HG03139 (cell line): ENCODE results near the gene CRAMP1.
A peak's percentile ranks its signal among the peaks of the same experiment; 100 is the strongest.
"Not testable (repeated sequence)": the region's sequence is repeated elsewhere in the genome, so short reads cannot be mapped to it uniquely, and the experiment has no call there.

Experiments
- ATAC-seq: cut with Tn5 transposase; IDR thresholded peaks from one replicate; pipeline ENCODE4 v1.9.1; 2021; ENCODE audit not compliant: unreplicated experiment

The CRAMP1 gene

DNA sequence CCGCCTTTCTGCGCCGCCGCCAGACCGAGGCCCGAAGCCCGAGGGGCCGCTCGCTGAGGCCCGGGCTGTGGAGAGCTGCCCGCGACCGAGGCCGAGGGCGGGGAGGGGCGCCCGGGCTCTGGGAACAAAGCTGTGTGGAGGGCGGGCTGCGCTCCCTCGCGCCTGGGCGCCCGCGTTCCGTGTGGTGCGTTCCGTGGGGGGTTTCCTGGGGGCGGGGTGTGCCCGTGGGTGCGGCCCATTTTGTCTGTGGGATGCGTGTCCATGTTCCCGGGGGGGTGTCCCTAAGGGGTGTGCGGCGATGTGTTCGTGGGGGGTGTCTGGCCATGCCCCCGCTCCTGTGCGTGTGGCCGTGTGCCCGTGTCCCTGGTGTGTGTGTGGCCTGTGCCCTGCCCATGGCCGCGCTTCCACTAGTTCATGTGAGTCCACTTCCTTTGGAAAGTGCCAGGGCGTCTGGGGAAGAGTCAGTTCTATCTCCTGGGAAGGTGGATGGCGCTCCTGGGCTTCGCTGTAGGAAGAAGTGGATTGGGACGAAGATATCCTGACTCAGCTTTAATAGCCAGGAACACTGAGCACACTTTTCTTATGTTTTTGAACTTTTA, 66.4 kb downstream of the CRAMP1 start:
- peak; percentile 14 for ATAC-seq

DNA sequence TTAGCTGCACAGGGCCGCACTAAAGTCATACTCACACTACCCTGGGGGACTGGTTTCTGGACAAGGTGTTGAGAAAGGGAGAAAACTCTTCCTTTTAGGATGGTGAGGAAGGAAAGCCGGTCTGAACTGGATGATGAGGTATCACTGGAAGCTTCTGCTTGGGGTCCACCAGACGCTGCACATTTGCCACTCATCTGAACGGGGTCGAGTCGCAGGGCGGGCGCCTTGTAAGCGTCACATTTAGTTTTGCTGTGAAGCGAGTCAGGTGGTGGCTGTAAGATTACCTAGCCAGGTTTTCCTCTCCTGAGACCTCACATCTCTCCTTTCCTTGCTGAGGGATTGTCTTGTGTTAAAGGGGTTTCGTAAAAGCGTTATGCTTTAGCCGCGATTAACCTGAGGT, 68.2 kb downstream of the CRAMP1 start:
- no peak for ATAC-seq

DNA sequence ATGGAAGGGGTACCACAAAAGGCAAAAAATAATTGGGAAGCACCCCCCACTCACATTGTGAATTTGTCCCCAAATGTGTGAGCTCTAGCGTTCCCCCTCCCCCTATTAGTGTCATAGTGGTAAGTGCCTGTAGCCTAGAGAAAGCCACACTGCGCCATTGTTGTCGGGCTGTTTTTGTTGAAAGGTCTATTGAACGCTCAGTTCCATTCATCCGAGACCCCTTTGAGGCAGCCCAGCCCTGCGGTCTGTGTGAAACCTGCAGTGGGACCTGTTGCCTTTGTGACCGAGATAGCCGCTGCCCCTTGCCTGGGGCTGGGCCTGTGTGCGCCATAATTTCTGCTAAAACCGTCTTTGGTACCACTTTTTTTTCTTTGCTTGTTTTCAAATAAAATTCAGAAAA, 68.9 kb downstream of the CRAMP1 start:
- ATAC-seq = no peak

GRCh38 chr16:1687427-1688316, 75.5 kb downstream of the CRAMP1 start:
- no peak for ATAC-seq

DNA sequence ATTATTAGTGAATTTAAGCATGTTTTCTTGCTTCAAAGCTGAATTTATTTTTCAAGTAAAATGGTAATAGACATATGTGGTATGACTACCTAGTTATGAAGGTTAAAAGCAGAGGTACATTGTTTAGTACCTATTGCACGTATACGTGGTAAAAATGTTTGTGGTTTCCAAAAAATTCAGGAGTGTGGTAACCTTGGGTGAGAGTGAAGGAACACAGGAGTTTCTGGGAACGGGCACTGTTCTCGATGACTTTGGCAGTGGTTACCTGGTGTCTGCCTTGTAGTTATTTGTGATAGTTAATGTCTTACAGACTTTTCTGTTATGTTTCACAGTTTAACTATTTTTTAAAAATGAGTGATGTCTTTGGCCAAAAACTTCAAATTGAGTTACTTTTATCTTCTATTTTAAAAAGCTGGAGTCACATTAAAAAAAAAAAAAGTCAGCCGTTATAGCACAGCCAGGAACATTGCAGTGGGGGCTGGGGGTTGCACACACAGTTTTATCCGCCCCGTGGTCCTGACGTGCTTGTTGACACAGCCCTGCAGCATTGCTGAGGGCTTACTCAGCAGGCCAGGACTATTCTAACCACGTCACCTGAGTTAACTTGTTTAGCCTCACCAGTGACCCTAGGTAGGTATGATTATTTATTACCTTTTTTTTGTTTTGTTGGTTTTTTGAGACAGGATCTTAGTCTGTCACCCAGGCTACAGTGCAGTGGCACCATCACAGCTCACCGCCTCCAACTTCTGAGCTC, 76.8 kb downstream of the CRAMP1 start:
- no peak for ATAC-seq

GRCh38 chr16:1689853-1690252, 77.7 kb downstream of the CRAMP1 start:
- no peak for ATAC-seq

GRCh38 chr16:1690810-1691209, 78.7 kb downstream of the CRAMP1 start:
- no peak for ATAC-seq

DNA sequence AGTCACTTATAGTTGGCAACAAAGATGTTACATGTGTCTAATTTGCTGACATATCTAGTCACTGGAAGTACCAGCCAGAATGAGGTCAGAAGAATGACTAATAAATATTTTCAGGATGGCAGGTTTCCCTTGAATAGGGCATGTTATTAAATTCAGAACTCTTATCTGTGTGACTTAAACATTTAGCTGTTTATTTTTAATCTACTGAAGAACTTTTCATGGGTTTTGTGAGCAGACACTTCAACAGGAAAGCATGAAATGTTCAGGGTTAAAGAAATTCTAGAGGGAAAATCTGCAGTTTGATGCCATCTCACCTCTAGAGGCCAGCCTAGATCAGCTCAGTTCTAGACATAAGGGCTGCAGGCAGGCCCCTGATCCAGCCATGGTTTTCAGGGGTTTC, 79.1 kb downstream of the CRAMP1 start:
- ATAC-seq = no peak

- ATAC-seq = no peak
Measured at GRCh38 chr16:1691956-1692355, 79.8 kb downstream of the CRAMP1 start.

DNA sequence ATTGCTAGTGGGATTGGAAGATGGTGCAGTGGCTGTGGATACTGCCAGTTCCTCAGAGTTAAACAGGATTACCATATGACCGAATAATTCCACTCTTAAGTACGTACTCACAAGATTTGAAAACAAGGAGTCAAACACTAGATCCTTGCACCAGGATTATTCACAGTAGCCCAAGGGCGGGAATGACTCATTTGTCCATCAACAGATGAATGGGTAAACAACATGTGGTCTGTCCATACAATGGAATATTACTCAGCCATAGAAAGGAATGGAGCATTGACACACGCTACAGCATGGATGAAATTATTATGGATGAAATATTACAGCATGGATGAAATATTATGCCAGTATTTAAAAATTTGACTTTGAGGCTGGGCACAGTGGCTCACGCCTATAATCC, 84.7 kb downstream of the CRAMP1 start:
- no peak for ATAC-seq

DNA sequence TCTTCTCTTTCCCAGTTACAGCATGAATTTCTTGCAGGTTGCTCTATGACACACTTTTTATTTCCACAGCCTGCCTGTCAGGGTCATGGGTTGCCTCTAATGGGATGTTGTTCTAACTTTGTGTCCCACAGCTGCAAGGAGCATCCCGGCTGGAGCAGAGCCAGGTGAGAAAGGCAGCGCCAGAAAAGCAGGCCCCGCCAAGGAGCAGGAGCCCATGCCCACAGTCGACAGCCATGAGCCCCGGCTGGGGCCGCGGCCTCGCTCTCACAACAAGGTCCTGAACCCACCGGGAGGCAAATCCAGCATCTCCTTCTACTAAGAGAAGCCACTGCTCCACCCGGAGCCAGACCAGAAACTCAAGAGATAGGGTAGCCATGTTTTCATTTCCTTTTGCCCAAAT, 86.5 kb downstream of the CRAMP1 start:
- ATAC-seq = no peak

GRCh38 chr16:1700246-1700645, 88.1 kb downstream of the CRAMP1 start:
- no peak for ATAC-seq

- no peak for ATAC-seq
Measured at GRCh38 chr16:1701216-1701878, 89.2 kb downstream of the CRAMP1 start.

- not testable (repeated sequence) for ATAC-seq
Measured at GRCh38 chr16:1705324-1705687, 93.1 kb downstream of the CRAMP1 start.

DNA sequence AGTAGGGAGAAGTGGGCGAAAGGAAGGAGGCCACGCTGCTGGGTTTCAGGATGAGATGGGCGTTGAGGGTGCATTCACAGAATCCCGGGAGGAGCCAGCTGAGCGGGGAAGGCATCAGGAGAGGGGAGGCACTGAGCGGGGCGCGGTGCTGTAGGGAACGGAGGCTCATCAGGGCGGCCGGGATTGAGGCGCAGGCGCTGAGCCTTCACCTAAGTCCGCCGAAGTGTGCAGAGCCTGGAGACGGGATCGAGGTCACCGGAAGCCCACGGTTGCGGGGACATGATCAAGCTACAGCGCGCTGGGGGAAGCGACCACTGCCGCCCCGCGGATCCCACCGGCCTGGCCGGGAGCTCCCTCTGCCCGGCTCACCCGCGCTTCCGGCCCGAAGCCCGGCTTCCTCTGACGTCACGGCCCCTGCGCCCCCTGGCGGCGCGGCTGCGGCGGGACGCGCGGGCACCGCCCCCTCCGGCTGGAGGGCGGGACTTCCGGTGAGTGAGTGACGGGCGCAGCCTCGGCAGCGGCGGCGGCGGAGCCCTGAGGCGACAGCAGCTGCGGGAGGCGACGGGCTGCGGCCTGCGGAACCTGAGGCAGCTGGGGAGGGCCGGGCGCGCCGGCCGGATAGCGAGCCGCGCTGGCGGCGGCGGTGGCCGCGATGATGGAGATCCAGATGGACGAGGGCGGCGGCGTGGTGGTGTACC, 93.7 kb downstream of the CRAMP1 start, which contains the start of gene MAPK8IP3:
Gene MAPK8IP3, plus strand, starts transcription at position 508 of the 698 bp plus-strand sequence. Its CDS starts 145 bp downstream, at position 653.
- ATAC-seq = peak; percentile 67

GRCh38 chr16:1706386-1707192, 94.4 kb downstream of the CRAMP1 start:
- ATAC-seq = peak; percentile 23

DNA sequence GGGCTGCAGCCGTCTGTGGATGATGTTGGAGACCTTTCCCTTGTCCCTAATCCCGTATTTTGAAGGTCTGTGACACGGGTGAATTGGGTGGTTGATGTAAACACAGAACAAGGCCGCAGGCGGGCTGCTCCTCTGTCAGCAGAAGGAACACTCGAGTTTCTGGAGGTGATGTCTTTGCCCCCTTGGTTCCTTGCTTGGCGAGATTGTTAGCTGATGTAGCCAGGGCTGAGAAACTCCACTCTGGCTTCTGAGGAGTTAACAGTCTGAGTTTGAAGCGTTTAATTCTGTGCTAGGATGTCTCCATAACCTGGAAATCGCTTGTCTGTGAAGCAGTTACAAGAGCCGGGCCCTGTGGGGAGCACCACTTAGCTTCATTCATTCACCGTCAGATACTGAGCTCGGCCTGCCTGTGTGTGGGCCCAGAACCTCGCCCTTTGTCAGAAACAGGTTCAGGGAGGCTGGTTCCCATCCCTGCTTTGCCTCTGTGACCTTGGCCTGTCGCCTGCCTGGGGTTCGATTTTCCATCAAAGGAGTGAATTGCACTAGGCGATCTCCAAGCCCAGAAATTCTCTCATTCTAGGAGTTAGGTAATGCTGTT, 95.1 kb downstream of the CRAMP1 start:
- ATAC-seq = no peak

DNA sequence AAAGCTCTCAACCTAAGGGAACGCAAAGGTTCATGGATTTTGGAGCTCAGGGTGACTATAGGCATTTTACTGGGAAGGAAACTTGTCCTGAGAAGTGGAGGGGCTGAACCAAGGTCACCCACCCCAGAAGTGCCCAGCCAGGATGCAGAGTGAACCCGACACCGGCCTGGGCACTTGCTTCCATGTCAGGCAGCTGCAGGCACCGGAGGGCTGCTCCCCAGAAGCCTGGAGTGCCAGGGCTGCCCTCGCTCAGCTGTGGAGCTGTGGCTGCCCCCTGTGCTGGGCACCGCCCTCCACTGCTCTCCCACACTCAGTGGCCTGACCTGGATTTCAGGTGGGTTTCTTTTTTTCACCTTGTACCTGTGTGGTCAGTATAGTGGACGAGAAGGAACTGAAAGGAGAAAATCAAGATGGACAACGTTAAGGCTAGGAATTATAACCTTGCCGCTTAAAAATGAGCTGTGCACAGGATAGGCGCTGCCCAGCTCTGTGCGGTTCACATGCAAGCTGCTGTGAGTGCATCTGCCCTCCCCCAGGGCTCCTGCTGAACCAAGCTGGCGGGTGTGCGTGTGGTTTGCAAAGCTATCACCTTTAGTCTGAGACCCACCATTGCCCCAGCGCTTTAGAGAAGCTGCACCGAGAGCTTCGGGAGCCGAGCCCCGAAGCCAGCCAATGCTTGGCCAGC, 96.1 kb downstream of the CRAMP1 start:
- no peak for ATAC-seq

DNA sequence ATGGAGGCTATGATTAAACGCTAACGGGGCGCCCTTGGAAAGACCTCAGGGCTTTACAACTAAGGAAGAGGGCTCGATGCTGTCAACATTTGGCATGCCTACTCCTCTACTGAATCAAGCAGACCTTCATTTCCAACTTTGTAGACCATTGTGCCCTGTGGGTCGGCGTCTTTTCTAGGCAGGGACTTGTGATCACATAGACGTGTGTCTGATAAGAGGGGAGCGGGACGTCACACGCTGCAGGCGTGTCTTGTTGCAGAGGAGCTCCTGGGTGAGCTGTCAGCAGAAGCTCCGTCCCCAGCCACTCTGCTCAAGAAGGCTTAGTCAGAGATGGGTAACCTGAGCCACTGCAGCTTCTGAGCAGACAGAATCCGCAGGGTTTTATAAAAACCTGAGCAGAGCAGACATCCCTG, 96.6 kb downstream of the CRAMP1 start:
- ATAC-seq = no peak
